Activated T-cell treated with anti-CD3 and anti-CD28 coated beads for 48 hours (primary cell): ENCODE results near the gene CXCL1.

Experiments used
- DNase-seq: peaks from one replicate; pipeline ENCODE4 v3.0.0-alpha.2; 2020; ENCODE audit warnings: low read depth

CXCL1 gene

GRCh38 chr4:73918058-73918457 lies 48.9 kb downstream of the CXCL1 start:
- DNase-seq = no peak

GRCh38 chr4:73919691-73920090 lies 50.5 kb downstream of the CXCL1 start:
- DNase-seq = no peak
